GM18867 (cell line): ENCODE data around the gene GGN.
"Not testable (repeated sequence)": the region's sequence is repeated elsewhere in the genome, so short reads cannot be mapped to it uniquely, and the experiment has no call there.

Experiments used
- ATAC-seq: cut with Tn5 transposase; IDR thresholded peaks from one replicate; pipeline ENCODE4 v1.9.1; 2021; ENCODE audit warnings: mild to moderate bottlenecking, moderate library complexity; ENCODE audit not compliant: unreplicated experiment

The GGN gene

DNA sequence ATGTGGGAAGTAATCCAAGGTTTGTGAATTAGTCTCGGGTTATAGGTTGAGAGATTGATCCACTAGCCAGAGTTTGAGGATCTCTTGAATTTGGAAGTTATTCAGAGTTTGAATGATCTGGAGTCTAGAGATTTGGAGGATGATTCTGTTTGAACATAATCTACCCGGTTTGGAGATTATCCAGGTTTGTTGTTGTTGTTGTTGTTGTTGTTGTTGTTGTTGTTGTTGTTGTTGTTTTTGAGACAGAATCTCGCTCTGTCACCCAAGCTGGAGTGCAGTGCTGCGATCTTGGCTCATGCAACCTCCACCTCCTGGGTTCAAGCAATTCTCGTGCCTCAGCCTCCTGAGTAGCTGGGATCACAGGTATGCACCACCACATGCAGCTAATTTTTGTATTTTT is 24.1 kb upstream of the GGN start:
- ATAC-seq: not testable (repeated sequence)

DNA sequence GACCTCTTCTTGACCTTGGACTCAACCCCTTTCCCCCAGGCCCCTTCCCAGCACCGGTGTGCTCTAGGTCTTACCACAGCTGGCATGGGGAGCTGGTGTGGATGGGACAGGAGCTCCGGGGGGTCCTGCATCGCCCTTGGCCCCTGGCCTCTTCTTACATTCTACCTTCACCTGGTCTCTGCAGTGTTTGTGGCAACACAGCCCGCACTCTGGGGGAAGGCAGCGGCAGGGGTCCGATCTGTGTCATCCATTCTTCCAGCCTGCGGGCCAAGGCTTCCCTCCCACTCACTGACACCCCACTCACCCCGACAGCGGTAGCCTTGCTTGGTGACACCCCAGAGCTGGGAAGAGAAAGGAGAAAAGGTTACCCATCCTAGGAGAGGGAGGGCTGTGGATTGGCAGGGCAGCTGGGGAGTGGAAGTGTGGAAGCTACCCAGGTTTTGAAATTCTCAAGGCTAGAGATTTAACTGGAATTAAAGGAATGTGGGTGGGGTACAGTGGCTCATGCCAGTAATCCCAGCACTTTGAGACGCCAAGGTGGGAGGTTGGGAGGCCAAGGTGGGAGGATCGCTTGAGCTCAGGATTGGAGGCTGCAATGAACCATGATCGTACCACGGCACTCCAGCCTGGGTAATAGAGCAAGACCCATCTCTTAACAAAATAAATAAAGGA is 23.3 kb upstream of the GGN start:
- no peak for ATAC-seq

DNA sequence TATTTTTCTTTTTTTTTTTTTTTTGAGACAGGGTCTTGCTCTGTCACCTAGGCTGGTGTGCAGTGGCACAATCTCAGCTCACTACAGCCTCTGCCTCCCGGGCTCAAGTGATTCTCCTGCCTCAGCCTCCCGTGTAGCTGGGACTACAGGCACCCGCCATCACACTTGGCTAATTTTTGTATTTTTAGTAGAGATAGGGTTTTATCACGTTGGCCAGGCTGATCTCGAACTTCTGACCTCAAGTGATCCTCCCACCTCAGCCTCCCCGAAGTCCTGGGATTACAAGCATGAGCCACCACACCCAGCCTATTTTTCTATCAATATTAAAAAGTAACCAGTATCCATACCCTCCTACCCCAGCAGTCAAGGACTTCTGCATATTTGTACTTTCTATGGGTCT is 22.6 kb upstream of the GGN start:
- not testable (repeated sequence) for ATAC-seq

- ATAC-seq: no peak
These were observed 21.8 kb upstream of the GGN start for GRCh38 chr19:38409631-38410133.

GRCh38 chr19:38405276-38405675 is 17.4 kb upstream of the GGN start:
- ATAC-seq: no peak

DNA sequence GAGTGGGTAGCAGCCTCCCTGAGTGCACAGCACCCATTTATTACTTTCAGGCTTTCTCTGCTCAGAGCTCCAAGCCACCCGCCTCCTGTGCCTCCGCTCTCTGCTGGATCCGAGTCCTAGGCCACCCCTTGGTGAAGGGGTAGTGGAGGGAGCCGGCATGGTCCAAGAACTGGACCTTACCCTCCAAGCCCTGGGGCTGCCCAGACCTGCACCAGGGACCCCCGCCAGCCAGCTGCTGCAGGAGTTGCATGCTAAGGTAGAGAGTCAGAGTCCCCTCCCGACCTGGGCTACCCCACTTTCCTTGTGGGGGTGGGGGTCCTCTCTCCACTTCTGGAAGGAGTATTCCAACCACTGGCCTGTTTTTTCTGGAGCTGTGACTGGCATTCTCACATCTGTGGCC is 17.0 kb upstream of the GGN start:
- ATAC-seq: no peak

GRCh38 chr19:38402967-38403674 is 15.3 kb upstream of the GGN start, which contains the start of gene FAM98C:
TSS of gene FAM98C (plus strand) at chr19:38403093. CDS start at chr19:38403154, 61 bp downstream.
- peak; percentile 89 for ATAC-seq

- ATAC-seq: no peak
These were observed 14.8 kb upstream of the GGN start for GRCh38 chr19:38402623-38402966.

- ATAC-seq: no peak
These were observed 13.3 kb upstream of the GGN start for GRCh38 chr19:38401148-38401547.

GRCh38 chr19:38400361-38400760 is 12.5 kb upstream of the GGN start:
- no peak for ATAC-seq

DNA sequence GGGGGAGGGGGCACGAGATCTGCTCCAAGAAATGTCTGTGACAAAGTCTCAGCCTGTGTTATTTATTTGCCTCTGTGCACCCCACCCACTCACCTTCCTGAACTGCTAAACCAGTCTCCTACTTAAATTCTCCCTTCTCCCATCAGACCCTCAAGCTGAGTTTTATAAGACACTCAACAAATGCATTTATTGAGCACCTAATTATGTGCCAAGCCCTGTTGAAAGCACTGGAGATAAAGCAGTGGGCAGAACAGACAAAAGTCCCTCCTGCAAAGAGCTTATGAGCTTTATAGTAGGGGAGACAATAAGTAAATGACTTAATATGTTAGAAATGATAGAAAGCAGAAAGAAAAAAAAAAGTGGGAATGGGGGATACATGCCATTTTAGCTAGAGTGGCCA is 11.7 kb upstream of the GGN start:
- ATAC-seq: no peak

GRCh38 chr19:38399081-38399480 is 11.2 kb upstream of the GGN start:
- ATAC-seq: no peak

DNA sequence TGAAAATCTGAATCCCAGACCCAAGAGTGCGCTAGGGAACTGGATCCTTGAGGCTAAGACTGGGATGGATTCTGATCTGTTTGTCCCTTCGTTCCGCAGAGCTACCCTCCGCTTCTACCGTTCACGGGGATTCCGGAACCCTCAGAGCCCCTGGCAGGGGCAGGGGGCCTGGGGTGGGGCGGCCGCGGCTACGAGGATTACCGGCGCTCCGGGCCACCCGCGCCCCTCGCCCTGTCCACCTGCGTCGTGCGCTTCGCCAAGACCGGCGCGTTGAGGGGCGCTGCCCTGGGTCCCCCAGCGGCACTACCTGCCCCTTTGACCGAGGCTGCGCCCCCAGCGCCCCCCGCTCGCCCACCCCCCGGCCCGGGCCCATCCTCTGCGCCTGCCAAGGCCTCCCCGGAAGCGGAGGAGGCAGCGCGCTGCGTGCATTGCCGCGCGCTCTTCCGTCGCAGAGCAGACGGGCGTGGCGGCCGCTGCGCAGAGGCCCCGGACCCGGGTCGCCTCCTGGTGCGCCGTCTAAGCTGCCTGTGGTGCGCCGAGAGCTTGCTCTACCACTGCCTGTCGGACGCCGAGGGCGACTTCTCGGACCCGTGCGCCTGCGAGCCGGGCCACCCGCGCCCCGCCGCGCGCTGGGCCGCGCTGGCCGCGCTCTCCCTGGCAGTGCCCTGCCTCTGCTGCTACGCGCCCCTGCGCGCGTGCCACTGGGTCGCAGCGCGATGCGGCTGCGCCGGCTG is 7.7 kb upstream of the GGN start:
- no peak for ATAC-seq

- no peak for ATAC-seq
These were observed 6.7 kb upstream of the GGN start for GRCh38 chr19:38394488-38394887.

GRCh38 chr19:38392707-38393308 is 5.0 kb upstream of the GGN start:
- no peak for ATAC-seq

- ATAC-seq: no peak
These were observed 4.2 kb upstream of the GGN start for GRCh38 chr19:38391911-38392464.

GRCh38 chr19:38389957-38390924 is 2.4 kb upstream of the GGN start:
- no peak for ATAC-seq

DNA sequence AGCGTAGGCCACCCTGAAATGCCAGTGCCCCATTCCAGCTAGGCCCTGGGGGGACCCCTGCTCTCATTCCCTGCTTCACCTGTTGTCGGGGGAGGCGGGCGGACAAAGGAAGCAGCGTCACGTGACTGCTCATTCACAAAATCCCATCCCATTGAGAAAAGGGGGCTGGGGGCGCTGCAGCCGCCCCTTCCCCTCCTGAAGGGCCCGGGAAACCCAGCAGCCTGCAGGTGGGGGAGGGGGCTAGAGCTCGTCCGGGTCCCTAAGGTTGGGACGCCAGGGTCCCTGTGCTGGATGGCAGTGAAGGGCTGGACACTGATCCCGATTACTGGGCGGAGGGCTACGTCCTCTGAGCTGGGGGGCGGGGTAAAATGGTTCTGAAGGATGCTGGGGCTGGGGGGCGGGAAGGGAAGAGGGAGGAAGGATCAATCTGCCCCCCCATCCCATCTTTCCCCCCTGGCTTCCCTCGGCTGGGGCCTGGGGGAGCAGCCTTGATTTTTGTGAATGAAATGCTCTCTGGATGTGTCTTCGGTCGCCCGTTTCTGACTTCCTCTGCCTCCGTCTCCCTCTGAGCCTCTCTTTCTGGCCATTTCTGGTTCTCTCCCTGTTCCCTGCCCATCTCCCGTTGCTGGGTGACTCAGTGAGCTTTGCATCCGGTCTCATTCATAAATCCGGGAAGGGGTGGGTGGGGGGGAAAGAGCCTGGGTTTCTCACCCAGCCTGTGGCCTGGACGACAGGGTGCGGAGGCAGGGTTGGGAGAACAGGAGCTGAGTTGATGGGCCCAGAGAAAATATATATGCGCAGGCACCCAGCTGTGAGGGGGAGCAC is 1.5 kb upstream of the GGN start:
- no peak for ATAC-seq
